Measurements from ENCODE around the gene BRSK2. TPM values are rescaled to one million over a fixed set of nuclear protein-coding genes. Genes with fewer than 3 reads are reported as not detected.

BRSK2 gene
- polyA plus RNA-seq, 1 of the 3 experiments (the other 2 are of a cell fraction), result 0.64 TPM

GRCh38 chr11:1436468-1437039 is 46.8 kb downstream of the BRSK2 start:
- Histone ChIP-seq H3K9me2 (no peaks in the 10 kb centered on the region), H3K27me3 (ENCODE audit: insufficient read depth) (no peaks in the 10 kb centered on the region), H4K20me1 (ENCODE audit: insufficient read depth) (no peaks in the 10 kb centered on the region), H2AFZ (ENCODE audit: low read depth) (no peak overlapping the region), H3K4me1 (ENCODE audit: control insufficient read depth in 1 of 2, insufficient read depth in 2 of 2, low read depth in 1 of 2, low read length in 1 of 2) (peaks cover 0 to 30% of the 10 kb centered on the region in 2 experiments; a peak in 1 of 4 replicates), H3K79me2 (ENCODE audit: insufficient read depth) (no peaks in the 10 kb centered on the region), H3K4me3 (ENCODE audit: low read depth in 2 of 2, low read length in 1 of 2) (no peak overlapping the region), H3F3A (replicated peaks; ENCODE audit: insufficient read depth) (no peaks in the 10 kb centered on the region), H3K9me3 (no peaks in the 10 kb centered on the region), H3K9ac (no peak overlapping the region), H3K4me2 (no peak overlapping the region), H3K27ac (ENCODE audit: low read depth in 2 of 2, low read length in 1 of 2) (no peak overlapping the region; a peak in 1 of 4 replicates), H3K36me3 (replicated peaks in 1 of 2; ENCODE audit: control insufficient read depth in 1 of 2, insufficient read depth in 2 of 2, low read length in 1 of 2) (no peaks in the 10 kb centered on the region)
- no peak for TF ChIP-seq SIN3A (IDR thresholded peaks at IDR 0.05; ENCODE audit: borderline replicate concordance, low read depth, low read length)
- no peak for TF ChIP-seq YY1 (IDR thresholded peaks at IDR 0.05; ENCODE audit: low read depth)
- no peak for TF ChIP-seq RAD21 (IDR thresholded peaks at IDR 0.05; ENCODE audit: low read length)
- TF ChIP-seq NFIC (IDR thresholded peaks at IDR 0.05; ENCODE audit: borderline replicate concordance), result no peak
- no peak for TF ChIP-seq MXI1 (IDR thresholded peaks at IDR 0.05; ENCODE audit: low read depth, low read length)
- no peak for TF ChIP-seq CTCF (IDR thresholded peaks at IDR 0.05)
- TF ChIP-seq, protein P1, sequence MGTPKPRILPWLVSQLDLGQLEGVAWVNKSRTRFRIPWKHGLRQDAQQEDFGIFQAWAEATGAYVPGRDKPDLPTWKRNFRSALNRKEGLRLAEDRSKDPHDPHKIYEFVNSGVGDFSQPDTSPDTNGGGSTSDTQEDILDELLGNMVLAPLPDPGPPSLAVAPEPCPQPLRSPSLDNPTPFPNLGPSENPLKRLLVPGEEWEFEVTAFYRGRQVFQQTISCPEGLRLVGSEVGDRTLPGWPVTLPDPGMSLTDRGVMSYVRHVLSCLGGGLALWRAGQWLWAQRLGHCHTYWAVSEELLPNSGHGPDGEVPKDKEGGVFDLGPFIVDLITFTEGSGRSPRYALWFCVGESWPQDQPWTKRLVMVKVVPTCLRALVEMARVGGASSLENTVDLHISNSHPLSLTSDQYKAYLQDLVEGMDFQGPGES (IDR thresholded peaks at IDR 0.05; ENCODE audit: low read depth, low read length), result no peak
- TF ChIP-seq REST (IDR thresholded peaks at IDR 0.05; ENCODE audit: low read depth, low read length), result no peak
- TF ChIP-seq GABPA (IDR thresholded peaks at IDR 0.05; ENCODE audit: low read depth), result no peak
- no peak for TF ChIP-seq FOXM1 (IDR thresholded peaks at IDR 0.05; ENCODE audit: low read depth)
- no peak for TF ChIP-seq CHD2 (IDR thresholded peaks at IDR 0.05; ENCODE audit: low read length, partially characterized antibody)
- no peak for TF ChIP-seq POLR2AphosphoS5 (IDR thresholded peaks at IDR 0.05; ENCODE audit: low read depth, low read length)
- TF ChIP-seq TCF12 (IDR thresholded peaks at IDR 0.05), result no peak
- no peak for TF ChIP-seq ELF1 (IDR thresholded peaks at IDR 0.05)
- no peak for TF ChIP-seq MAX (IDR thresholded peaks at IDR 0.05; ENCODE audit: low read depth)
- TF ChIP-seq JUND (IDR thresholded peaks at IDR 0.05), result no peak
- DNase-seq, result no peak
- CTCF ChIA-PET, result interaction anchor here (1.1 to 1.5 kb wide), 4 partner anchors 10 to 234 kb away, joined by 3 to 5 read pairs (median 3); no protein-coding TSS in a partner anchor
- POLR2A ChIA-PET, result no interaction called here
- WGBS (ENCODE audit: low lambda C conversion rate), result 66% methylated on average over 4 of the region's 13 CpGs
